Vagina (tissue), 2 donors: ENCODE data around the gene MOCS2.

Experiments
- CTCF ChIP-seq, 3 experiments: fragments of 450-650 bp in 2 of 3; fragments of 200-600 bp in 1 of 3; sonication (generic) in 1 of 3; IDR thresholded peaks; one replicate each; pipeline ENCODE4 v1.5.1; 2017 to 2019; ENCODE audit warnings: antibody characterized with exemption in 3 of 3, mild to moderate bottlenecking in 2 of 3, moderate library complexity in 2 of 3
- POLR2A ChIP-seq, 2 donors: fragments of 450-650 bp; IDR thresholded peaks; one replicate each; pipeline ENCODE4 v1.6.1; 2017; ENCODE audit warnings: antibody characterized with exemption in 2 of 2, mild to moderate bottlenecking in 2 of 2, moderate library complexity in 2 of 2

DNA sequence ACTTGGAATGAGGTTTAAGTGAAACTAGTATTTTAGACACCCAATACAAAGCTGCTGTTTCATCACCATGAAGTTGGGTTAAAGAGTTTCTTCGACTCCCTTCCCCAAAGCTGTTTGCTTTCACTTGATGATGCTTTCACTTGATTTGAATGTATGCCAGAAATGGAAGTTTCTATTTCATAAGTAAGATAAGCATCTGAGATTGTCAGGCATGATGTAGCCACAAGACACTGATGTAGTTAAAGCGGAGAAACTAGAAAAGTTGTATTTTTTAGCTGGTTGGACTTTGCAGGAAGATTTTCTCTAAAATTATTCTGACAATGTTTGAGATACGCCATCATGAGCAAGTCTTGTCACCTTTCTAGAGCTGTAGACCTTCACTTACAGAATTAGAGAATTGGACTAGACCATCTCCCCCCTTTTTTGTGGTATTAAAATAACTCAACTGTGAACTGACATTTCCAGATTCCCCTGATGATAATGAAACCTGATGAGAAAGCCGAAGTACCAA is 20.0 kb downstream of the MOCS2 start:
- TF ChIP-seq POLR2A (IDR thresholded peaks at IDR 0.05), result no peak
- TF ChIP-seq CTCF (IDR thresholded peaks at IDR 0.05), result no peak
